CD4-positive, alpha-beta memory T cell (primary cell): ENCODE results near the gene CRTC3. TPM values are rescaled to one million over a fixed set of nuclear protein-coding genes. Genes with fewer than 3 reads are reported as not detected.

Experiments used
- CTCF ChIA-PET: fragments of 350-600 bp; sonication (Branson Sonifier 250); formaldehyde crosslinking; loops from one replicate; lab custom pipeline; 2021; ENCODE audit warnings: inconsistent platforms; ENCODE audit not compliant: partially characterized antibody; lab: Charles Lee
- POLR2A ChIA-PET: fragments of 350-600 bp; sonication (Branson Sonifier 250); formaldehyde crosslinking; loops from one replicate; lab custom pipeline; 2021; ENCODE audit not compliant: partially characterized antibody; lab: Charles Lee
- DNase-seq, 5 donors: peaks; one replicate each; pipeline versions ENCODE4 v3.0.0 to v3.0.0-alpha.2; 2020 to 2022; ENCODE audit warnings: mixed read lengths in 1 of 5
- H3K27ac ChIP-seq: one replicate; pipeline ENCODE4 v1.7.0; 2013; ENCODE audit warnings: low read depth, low read length
- H3K27me3 ChIP-seq: 2 replicates; pipeline ENCODE4 v1.7.0; 2013; ENCODE audit warnings: mild to moderate bottlenecking, low read length, moderate library complexity; ENCODE audit not compliant: insufficient read depth
- H3K36me3 ChIP-seq: 2 replicates; pipeline ENCODE4 v1.7.0; 2013; ENCODE audit warnings: mild to moderate bottlenecking, low read length, moderate library complexity; ENCODE audit not compliant: insufficient read depth
- H3K4me1 ChIP-seq: 2 replicates; pipeline ENCODE4 v1.7.0; 2013; ENCODE audit warnings: mild to moderate bottlenecking, low read length, moderate library complexity; ENCODE audit not compliant: insufficient read depth
- H3K4me3 ChIP-seq, 2 donors: one replicate each; pipeline ENCODE4 v1.7.0; 2013; ENCODE audit warnings: low read length in 2 of 2, mild to moderate bottlenecking in 1 of 2
- H3K9me3 ChIP-seq, 2 donors: one replicate each; pipeline ENCODE4 v1.7.0; 2013; ENCODE audit warnings: low read length in 2 of 2, control low read depth in 1 of 2; ENCODE audit not compliant: control insufficient read depth in 1 of 2
- H3K27ac Mint-ChIP-seq, 7 donors: one replicate each; pipeline ENCODE4 v1.8.0; 2020 to 2021; ENCODE audit warnings: mixed read lengths in 7 of 7, mild to moderate bottlenecking in 6 of 7, inconsistent platforms in 3 of 7, moderate library complexity in 3 of 7
- H3K27me3 Mint-ChIP-seq, 2 donors: one replicate each; pipeline ENCODE4 v1.8.0; 2020 to 2021; ENCODE audit warnings: mixed read lengths in 2 of 2
- H3K36me3 Mint-ChIP-seq, 2 donors: one replicate each; pipeline ENCODE4 v1.8.0; 2020 to 2021; ENCODE audit warnings: mixed read lengths in 2 of 2, inconsistent platforms in 1 of 2, mild to moderate bottlenecking in 1 of 2
- H3K4me1 Mint-ChIP-seq, 4 donors: one replicate each; pipeline ENCODE4 v1.8.0; 2020 to 2021; ENCODE audit warnings: mixed read lengths in 4 of 4, mild to moderate bottlenecking in 1 of 4
- H3K4me3 Mint-ChIP-seq, 8 donors: one replicate each; pipeline ENCODE4 v1.8.0; 2020 to 2021; ENCODE audit warnings: mixed read lengths in 8 of 8, mild to moderate bottlenecking in 7 of 8, moderate library complexity in 6 of 8, inconsistent platforms in 3 of 8
- H3K9me3 Mint-ChIP-seq, 8 donors: one replicate each; pipeline ENCODE4 v1.8.0; 2020 to 2021; ENCODE audit warnings: mixed read lengths in 8 of 8, mild to moderate bottlenecking in 5 of 8, inconsistent platforms in 3 of 8, moderate library complexity in 1 of 8
- intact Hi-C: fragments of 100-400 bp; cut with micrococcal nuclease; formaldehyde crosslinking; loops from one replicate; pipeline ENCODE4 v1.15.1; 2023
- polyA plus RNA-seq, 2 donors: library from polyadenylated mRNA; unstranded; fragments of 300-500 nt; fragmentation: Illumina TruSeq; gene quantifications; one replicate each; pipeline ENCODE4 v1.2.3, GENCODE V29; 2021
- total RNA-seq, 2 experiments: library from RNA; stranded (reverse); gene quantifications; one replicate each; pipeline ENCODE4 v1.2.3, GENCODE V29; 2021

Gene CRTC3
- total and polyA plus RNA-seq, 4 experiments from 2014 or later, result 14.5 to 75.5 (median 56.3) TPM

GRCh38 chr15:90603893-90604292, 74.2 kb downstream of the CRTC3 start:
- Mint-ChIP-seq H3K4me3 (no peak overlapping the region), H3K27me3 (no peaks in the 10 kb centered on the region), H3K27ac (peak overlapping the region in 5 of 7 donors; percentile 12 to 75 (median 60)), H3K36me3 (peaks cover 37 to 44% of the 10 kb centered on the region in 2 donors), H3K4me1 (peaks cover 9 to 41% (median 31%) of the 10 kb centered on the region in 4 donors), H3K9me3 (no peaks in the 10 kb centered on the region)
- Histone ChIP-seq H3K36me3 (peaks cover 4% of the 10 kb centered on the region), H3K27me3 (no peaks in the 10 kb centered on the region), H3K4me3 (no peak overlapping the region), H3K9me3 (no peaks in the 10 kb centered on the region), H3K27ac (no peak overlapping the region), H3K4me1 (peaks cover 19% of the 10 kb centered on the region)
- ChIA-PET CTCF (interaction anchor here (0.7 to 3.3 kb wide), 20 partner anchors 17 to 284 kb away, joined by 3 to 18 read pairs (median 4); partner anchors contain the start of gene CRTC3), POLR2A (interaction anchor here (1.2 to 2.0 kb wide), 5 partner anchors 10 to 100 kb away, joined by 3 to 10 read pairs (median 4); partner anchors contain the start of gene CRTC3)
- intact Hi-C loops, result loop anchor here (1.0 to 2.0 kb wide), 2 partner anchors 241 to 284 kb away; no protein-coding TSS in a partner anchor
- peak in 4 of 5 donors; percentile 22 to 35 (median 30) for DNase-seq

GRCh38 chr15:90606641-90607040, 76.9 kb downstream of the CRTC3 start:
- DNase-seq, result no peak
- H3K27ac ChIP-seq, result no peak overlapping the region
- peaks cover 4% of the 10 kb centered on the region for H3K36me3 ChIP-seq
- ChIA-PET CTCF (interaction anchor here (0.7 to 1.3 kb wide), 2 partner anchors 12 to 76 kb away, joined by 4 read pairs; no protein-coding TSS in a partner anchor), POLR2A (interaction anchor here (0.9 kb wide), 1 partner anchor 9 kb away, joined by 3 read pairs; no protein-coding TSS in a partner anchor)
- H3K9me3 ChIP-seq, result no peaks in the 10 kb centered on the region
- H3K27me3 Mint-ChIP-seq, result no peaks in the 10 kb centered on the region
- no peak overlapping the region for H3K4me3 ChIP-seq
- no peaks in the 10 kb centered on the region for H3K9me3 Mint-ChIP-seq
- H3K27ac Mint-ChIP-seq, result no peak overlapping the region
- H3K4me1 Mint-ChIP-seq, result peaks cover 9 to 21% (median 15%) of the 10 kb centered on the region in 4 donors
- no peaks in the 10 kb centered on the region for H3K4me1 ChIP-seq
- peaks cover 49 to 61% of the 10 kb centered on the region in 2 donors for H3K36me3 Mint-ChIP-seq
- no peak overlapping the region for H3K4me3 Mint-ChIP-seq
- intact Hi-C loops, result no loop called here
- no peaks in the 10 kb centered on the region for H3K27me3 ChIP-seq

- peaks cover 9 to 17% (median 15%) of the 10 kb centered on the region in 4 donors for H3K4me1 Mint-ChIP-seq
- no peaks in the 10 kb centered on the region for H3K27me3 Mint-ChIP-seq
- Histone ChIP-seq H3K4me1 (no peaks in the 10 kb centered on the region), H3K27ac (no peak overlapping the region), H3K27me3 (no peaks in the 10 kb centered on the region), H3K36me3 (peaks cover 8% of the 10 kb centered on the region), H3K9me3 (no peaks in the 10 kb centered on the region), H3K4me3 (no peak overlapping the region)
- DNase-seq, result no peak
- intact Hi-C loops, result no loop called here
- no peaks in the 10 kb centered on the region for H3K9me3 Mint-ChIP-seq
- CTCF ChIA-PET, result no interaction called here
- no peak overlapping the region for H3K4me3 Mint-ChIP-seq
- POLR2A ChIA-PET, result interaction anchor here (0.8 kb wide), 1 partner anchor 76 kb away, joined by 3 read pairs; no protein-coding TSS in a partner anchor
- peaks cover 44 to 62% of the 10 kb centered on the region in 2 donors for H3K36me3 Mint-ChIP-seq
- peak overlapping the region in 4 of 7 donors; percentile 23 to 69 (median 47) for H3K27ac Mint-ChIP-seq
These were observed 77.6 kb downstream of the CRTC3 start for GRCh38 chr15:90607361-90607760.

GRCh38 chr15:90609242-90610180, 79.8 kb downstream of the CRTC3 start:
- Histone ChIP-seq H3K36me3 (peaks cover 15% of the 10 kb centered on the region), H3K9me3 (no peaks in the 10 kb centered on the region), H3K4me3 (no peak overlapping the region), H3K27me3 (no peaks in the 10 kb centered on the region), H3K4me1 (peaks cover 8% of the 10 kb centered on the region), H3K27ac (no peak overlapping the region)
- no peak for DNase-seq
- ChIA-PET CTCF (interaction anchor here (1.3 kb wide), 1 partner anchor 290 kb away, joined by 4 read pairs; no protein-coding TSS in a partner anchor), POLR2A (interaction anchor here (0.7 to 0.8 kb wide), 2 partner anchors 11 to 16 kb away, joined by 3 read pairs; no protein-coding TSS in a partner anchor)
- H3K4me1 Mint-ChIP-seq, result peaks cover 14 to 21% (median 17%) of the 10 kb centered on the region in 4 donors
- no peaks in the 10 kb centered on the region for H3K9me3 Mint-ChIP-seq
- peak overlapping the region in 1 of 8 donors; percentile 34 for H3K4me3 Mint-ChIP-seq
- intact Hi-C loops, result no loop called here
- H3K27me3 Mint-ChIP-seq, result no peaks in the 10 kb centered on the region
- H3K36me3 Mint-ChIP-seq, result peaks cover 41 to 71% of the 10 kb centered on the region in 2 donors
- peak overlapping the region in 5 of 7 donors; percentile 12 to 65 (median 49) for H3K27ac Mint-ChIP-seq

GRCh38 chr15:90610190-90610589, 80.5 kb downstream of the CRTC3 start:
- CTCF ChIA-PET, result no interaction called here
- H3K36me3 Mint-ChIP-seq, result peaks cover 41 to 75% of the 10 kb centered on the region in 2 donors

GRCh38 chr15:90611157-90611556, 81.4 kb downstream of the CRTC3 start:
- no peaks in the 10 kb centered on the region for H3K9me3 ChIP-seq
- peaks cover 16% of the 10 kb centered on the region for H3K36me3 ChIP-seq
- Mint-ChIP-seq H3K4me1 (peaks cover 14 to 22% (median 19%) of the 10 kb centered on the region in 4 donors), H3K27ac (peak overlapping the region in 2 of 7 donors; percentile 24 to 52), H3K27me3 (no peaks in the 10 kb centered on the region), H3K9me3 (no peaks in the 10 kb centered on the region), H3K4me3 (no peak overlapping the region), H3K36me3 (peaks cover 36 to 73% of the 10 kb centered on the region in 2 donors)
- no peaks in the 10 kb centered on the region for H3K27me3 ChIP-seq
- ChIA-PET POLR2A (no interaction called here), CTCF (no interaction called here)
- H3K4me3 ChIP-seq, result no peak overlapping the region
- peaks cover 8% of the 10 kb centered on the region for H3K4me1 ChIP-seq
- no peak overlapping the region for H3K27ac ChIP-seq
- intact Hi-C loops, result no loop called here
- no peak for DNase-seq

More at GRCh38 chr15:90610190-90610589, 80.5 kb downstream of the CRTC3 start:
- H3K4me3 ChIP-seq, result no peak overlapping the region
- H3K9me3 Mint-ChIP-seq, result no peaks in the 10 kb centered on the region
- H3K27me3 Mint-ChIP-seq, result no peaks in the 10 kb centered on the region
- POLR2A ChIA-PET, result no interaction called here
- intact Hi-C loops, result no loop called here
- H3K27ac Mint-ChIP-seq, result peak overlapping the region in 1 of 7 donors; percentile 57
- peaks cover 16% of the 10 kb centered on the region for H3K36me3 ChIP-seq
- H3K4me3 Mint-ChIP-seq, result no peak overlapping the region
- no peaks in the 10 kb centered on the region for H3K27me3 ChIP-seq
- no peak overlapping the region for H3K27ac ChIP-seq
- H3K4me1 Mint-ChIP-seq, result peaks cover 14 to 22% (median 19%) of the 10 kb centered on the region in 4 donors
- H3K4me1 ChIP-seq, result peaks cover 8% of the 10 kb centered on the region
- H3K9me3 ChIP-seq, result no peaks in the 10 kb centered on the region
- DNase-seq, result no peak
